GM12874 (cell line): ENCODE results near the gene MFSD6.

Source experiments
- CTCF ChIP-seq: IDR thresholded peaks from 2 replicates; pipeline ENCODE4 v1.5.1; 2011; ENCODE audit warnings: low read depth, mild to moderate bottlenecking, control low read depth, low read length, moderate library complexity; ENCODE audit not compliant: insufficient read depth

The MFSD6 gene

GRCh38 chr2:190529486-190530247 is 121.5 kb downstream of the MFSD6 start:
- no peak for TF ChIP-seq CTCF

- no peak for TF ChIP-seq CTCF
These were observed 122.2 kb downstream of the MFSD6 start for GRCh38 chr2:190530248-190530900.

GRCh38 chr2:190532581-190532980 is 124.4 kb downstream of the MFSD6 start:
- no peak for TF ChIP-seq CTCF

GRCh38 chr2:190533175-190533967 is 125.2 kb downstream of the MFSD6 start:
- TF ChIP-seq CTCF: no peak

GRCh38 chr2:190533968-190534309 is 125.8 kb downstream of the MFSD6 start:
- no peak for TF ChIP-seq CTCF

- TF ChIP-seq CTCF: no peak
These were observed 126.4 kb downstream of the MFSD6 start, which contains the start of gene NEMP2 for GRCh38 chr2:190534310-190535120. Gene NEMP2 (minus strand): TSS chr2:190534722. CDS start chr2:190534655, 67 bp downstream.
